Measurements from ENCODE around the gene HCLS1.

Gene HCLS1

DNA sequence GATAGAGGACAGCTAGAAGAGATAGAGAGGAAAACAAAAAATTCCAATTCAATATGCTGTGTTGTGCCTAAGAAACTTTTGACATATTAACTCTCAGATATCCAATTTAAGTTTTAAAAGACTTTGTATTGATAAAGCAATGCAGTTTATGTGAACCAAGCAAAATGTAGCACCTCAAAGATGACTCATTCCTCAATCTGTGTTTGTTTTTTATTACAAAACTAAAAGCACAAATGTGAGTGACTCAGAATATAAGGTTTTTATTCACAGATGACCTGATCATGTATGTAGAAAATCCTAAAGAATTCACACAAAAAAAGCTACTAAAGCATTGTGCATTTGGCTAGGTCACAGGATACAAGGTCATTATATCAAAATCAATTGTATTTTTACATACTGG, 11.1 kb downstream of the HCLS1 start:
- peaks cover 3 to 17% (median 4%) of the 10 kb centered on the region in 10 experiments for H3K4me1 ChIP-seq
- no peak overlapping the region for H3K27ac ChIP-seq
- H3K4me3 ChIP-seq, result no peak overlapping the region
- H3K36me3 ChIP-seq, result peaks cover 70 to 88% (median 83%) of the 10 kb centered on the region in 11 experiments
- no peak overlapping the region for H3K9ac ChIP-seq
- no peak for TF ChIP-seq Cebpa-rat (IDR thresholded peaks at IDR 0.05)
- H3K9me3 ChIP-seq (replicated peaks in 1 of 11), result peaks cover 0 to 16% (median 6%) of the 10 kb centered on the region in 11 experiments; a peak in 10 of 22 replicates
- peaks cover 0 to 76% (median 0%) of the 10 kb centered on the region in 11 experiments; a peak in 10 of 22 replicates for H4K20me1 ChIP-seq
- H3K4me2 ChIP-seq, result no peak overlapping the region
- H3K27me3 ChIP-seq, result no peaks in the 10 kb centered on the region

DNA sequence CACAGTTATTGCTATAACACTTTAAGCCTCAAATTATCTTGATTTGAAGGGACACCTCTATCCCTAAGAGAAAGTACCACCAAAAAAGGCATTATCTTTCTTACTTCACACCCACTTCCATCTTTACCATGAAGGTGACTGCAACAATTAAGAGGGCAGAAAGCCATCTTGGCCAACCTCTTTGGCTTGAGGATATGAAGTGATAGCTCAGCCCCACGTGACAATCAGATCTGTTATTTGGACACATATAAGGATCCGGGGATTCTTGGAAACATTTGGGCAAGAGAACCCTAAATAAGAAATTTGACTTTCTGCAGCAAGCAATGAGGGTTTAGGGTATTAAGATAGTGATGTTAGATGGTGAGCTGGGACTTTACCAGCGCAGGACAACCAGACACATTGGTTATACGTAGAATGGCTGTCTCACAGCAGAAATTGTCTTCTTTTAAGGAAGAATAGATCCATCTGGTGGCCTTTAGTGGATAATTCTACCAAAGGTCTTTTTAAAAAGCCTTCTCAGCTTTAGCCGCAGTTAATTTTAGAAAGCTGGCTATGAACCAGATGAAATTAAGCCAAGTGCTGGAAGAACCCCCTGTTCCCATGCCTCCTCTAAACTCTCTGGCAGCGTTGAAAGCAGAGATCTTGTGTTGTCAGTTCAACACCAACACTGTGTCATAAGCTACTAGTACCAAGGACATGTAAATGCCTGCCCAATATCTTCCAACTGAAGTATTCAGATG, 12.3 kb downstream of the HCLS1 start:
- Histone ChIP-seq H3K4me1 (peaks cover 0 to 12% (median 0%) of the 10 kb centered on the region in 10 experiments; a peak in 1 of 20 replicates), H3K4me3 (no peak overlapping the region), H3K4me2 (no peak overlapping the region), H3K36me3 (peaks cover 72 to 88% (median 83%) of the 10 kb centered on the region in 11 experiments), H3K9ac (no peak overlapping the region), H4K20me1 (peaks cover 0 to 76% (median 4%) of the 10 kb centered on the region in 11 experiments; a peak in 10 of 22 replicates), H3K27me3 (no peaks in the 10 kb centered on the region), H3K9me3 (replicated peaks in 1 of 11) (peaks cover 0 to 16% (median 6%) of the 10 kb centered on the region in 11 experiments; a peak in 10 of 22 replicates), H3K27ac (no peak overlapping the region)
- TF ChIP-seq Cebpa-rat (IDR thresholded peaks at IDR 0.05), result no peak

DNA sequence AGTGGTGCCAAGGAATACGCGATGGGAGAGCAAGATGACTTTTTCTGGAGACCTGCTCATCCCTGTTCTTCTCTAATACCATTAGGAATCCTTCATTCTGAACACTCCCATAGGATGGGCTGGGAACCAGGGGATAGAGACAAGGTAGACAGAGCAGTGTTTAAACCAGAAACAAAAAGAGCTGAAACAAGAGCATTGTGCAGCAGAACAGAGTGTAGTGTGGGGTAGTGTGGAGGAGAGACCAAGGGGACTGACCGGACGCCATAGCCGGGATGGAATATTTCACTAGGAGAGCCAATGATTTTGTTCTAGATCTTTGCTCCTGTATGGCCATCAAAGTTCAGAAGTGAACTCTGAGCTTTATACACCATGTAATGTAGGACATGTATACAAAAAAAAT, 15.6 kb downstream of the HCLS1 start:
- Histone ChIP-seq H3K4me2 (no peak overlapping the region), H3K36me3 (peaks cover 68 to 86% (median 81%) of the 10 kb centered on the region in 11 experiments), H3K27ac (no peak overlapping the region), H3K9ac (no peak overlapping the region), H3K9me3 (replicated peaks in 1 of 11) (peaks cover 0 to under 1% (median 0%) of the 10 kb centered on the region in 11 experiments; a peak in 3 of 22 replicates), H3K27me3 (no peaks in the 10 kb centered on the region), H4K20me1 (peaks cover 0 to 58% (median 5%) of the 10 kb centered on the region in 11 experiments; a peak in 11 of 22 replicates), H3K4me3 (no peak overlapping the region), H3K4me1 (no peaks in the 10 kb centered on the region)
- TF ChIP-seq Cebpa-rat (IDR thresholded peaks at IDR 0.05), result no peak

DNA sequence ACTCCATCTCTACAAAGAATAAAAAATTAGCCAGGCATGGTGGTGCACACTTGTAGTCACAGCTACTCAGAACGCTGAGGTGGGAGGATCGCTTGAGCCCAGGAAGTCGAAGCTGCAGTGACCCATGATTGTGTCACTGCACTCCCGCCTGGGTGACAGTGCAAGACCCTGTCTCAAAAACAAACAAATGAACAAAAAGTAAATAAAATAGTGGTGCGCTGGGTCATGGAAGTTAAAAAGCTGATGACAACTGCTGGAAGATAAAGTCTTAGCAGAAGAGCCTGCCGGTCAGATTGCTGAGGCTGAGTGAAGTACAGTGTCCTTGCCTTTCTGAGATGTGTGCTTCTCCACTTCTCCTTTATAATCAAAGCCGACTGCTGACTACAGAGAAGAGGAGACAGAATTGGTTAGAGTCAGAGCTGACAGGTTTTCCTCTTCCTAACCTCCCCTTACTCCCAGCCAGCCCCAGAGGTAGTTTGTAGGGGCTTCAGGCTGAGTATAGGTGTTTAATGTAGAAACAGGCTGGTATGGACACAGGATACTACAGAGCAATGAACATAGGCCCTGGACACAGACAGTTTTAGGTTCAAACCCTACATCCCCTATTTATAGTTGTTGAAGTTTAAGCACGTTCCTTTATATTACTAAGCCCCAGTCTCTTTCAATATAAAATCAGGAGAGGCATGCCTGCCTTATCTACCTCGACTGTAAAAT, 17.9 kb downstream of the HCLS1 start:
- Histone ChIP-seq H3K27ac (no peak overlapping the region), H4K20me1 (peaks cover 0 to 49% (median 3%) of the 10 kb centered on the region in 11 experiments; a peak in 10 of 22 replicates), H3K9ac (no peak overlapping the region), H3K9me3 (replicated peaks in 1 of 11) (no peaks in the 10 kb centered on the region), H3K27me3 (no peaks in the 10 kb centered on the region), H3K4me2 (no peak overlapping the region), H3K4me3 (no peak overlapping the region), H3K36me3 (peaks cover 69 to 85% (median 82%) of the 10 kb centered on the region in 11 experiments), H3K4me1 (no peaks in the 10 kb centered on the region)
- TF ChIP-seq Cebpa-rat (IDR thresholded peaks at IDR 0.05), result no peak

DNA sequence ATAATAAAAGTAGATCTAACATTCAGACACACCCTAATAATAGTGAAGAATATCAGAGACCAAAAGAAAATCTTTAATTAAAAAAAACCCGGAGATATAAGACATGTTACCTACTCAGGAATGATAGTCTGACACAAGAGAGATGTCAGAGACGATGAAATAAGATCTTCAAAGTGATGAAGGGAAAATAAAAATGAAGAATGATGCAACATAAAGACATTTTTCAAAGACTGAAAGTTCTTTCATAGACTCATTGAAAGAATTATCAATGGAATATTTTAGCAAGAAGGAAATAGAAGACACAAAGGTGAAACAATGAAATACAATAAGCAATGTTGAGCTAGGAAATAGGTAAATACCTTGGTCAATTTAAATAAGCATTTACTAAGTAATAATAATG, 19.6 kb downstream of the HCLS1 start:
- no peak overlapping the region for H3K9ac ChIP-seq
- H3K27ac ChIP-seq, result no peak overlapping the region
- no peak overlapping the region for H3K4me2 ChIP-seq
- no peaks in the 10 kb centered on the region for H3K4me1 ChIP-seq
- H3K4me3 ChIP-seq, result no peak overlapping the region
- no peaks in the 10 kb centered on the region for H3K9me3 ChIP-seq (replicated peaks in 1 of 11)
- TF ChIP-seq Cebpa-rat (IDR thresholded peaks at IDR 0.05), result no peak
- peaks cover 80 to 92% (median 91%) of the 10 kb centered on the region in 11 experiments for H3K36me3 ChIP-seq
- H4K20me1 ChIP-seq, result peaks cover 0 to 51% (median 3%) of the 10 kb centered on the region in 11 experiments; a peak in 9 of 22 replicates
- no peaks in the 10 kb centered on the region for H3K27me3 ChIP-seq

DNA sequence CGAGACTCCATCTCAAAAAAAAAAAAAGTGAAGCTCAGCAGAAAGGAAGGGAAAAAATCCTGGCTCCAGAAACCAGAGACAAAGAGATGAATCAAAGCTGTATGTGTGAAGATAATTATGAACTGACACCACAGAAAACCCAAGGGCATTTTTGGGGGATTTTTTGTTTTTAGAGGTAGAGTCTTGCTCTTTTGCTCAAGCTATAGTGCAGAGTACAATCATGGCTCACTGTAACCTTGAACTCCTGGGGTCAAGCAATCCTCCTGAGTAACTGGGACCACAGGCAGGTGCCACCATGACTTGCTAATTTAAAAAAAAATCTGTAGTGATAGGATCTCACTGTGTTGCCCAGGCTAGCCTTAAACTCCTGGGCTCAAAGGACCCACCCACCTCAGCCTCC, 22.8 kb downstream of the HCLS1 start:
- no peaks in the 10 kb centered on the region for H3K4me1 ChIP-seq
- H3K36me3 ChIP-seq, result peaks cover 86 to 97% (median 96%) of the 10 kb centered on the region in 11 experiments
- no peak overlapping the region for H3K4me2 ChIP-seq
- no peak overlapping the region for H3K27ac ChIP-seq
- peaks cover 0 to 34% (median 0%) of the 10 kb centered on the region in 11 experiments; a peak in 8 of 22 replicates for H4K20me1 ChIP-seq
- no peaks in the 10 kb centered on the region for H3K9me3 ChIP-seq (replicated peaks in 1 of 11)
- H3K9ac ChIP-seq, result no peak overlapping the region
- no peak overlapping the region for H3K4me3 ChIP-seq
- H3K27me3 ChIP-seq, result no peaks in the 10 kb centered on the region
- TF ChIP-seq Cebpa-rat (IDR thresholded peaks at IDR 0.05), result no peak

DNA sequence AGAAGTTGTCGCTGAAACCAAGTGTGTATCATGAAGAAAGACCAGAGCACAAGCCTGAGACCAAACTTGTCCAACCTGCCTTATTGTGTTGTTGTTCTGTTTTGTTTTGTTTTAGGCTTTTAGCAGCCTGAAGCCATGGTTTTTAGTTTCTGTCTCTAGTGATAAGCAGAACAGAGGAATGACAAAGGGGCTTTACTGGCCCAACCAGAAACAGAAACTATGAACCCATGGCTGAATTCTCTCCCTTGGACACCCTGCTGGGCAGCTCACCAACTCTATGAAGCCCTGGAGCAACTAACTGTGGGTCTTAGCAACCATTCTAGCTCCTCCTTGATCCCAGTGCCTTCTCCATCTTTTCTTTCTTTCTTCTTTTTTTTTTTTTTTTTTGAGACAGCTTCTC, 30.3 kb downstream of the HCLS1 start:
- H3K4me1 ChIP-seq, result no peaks in the 10 kb centered on the region
- H3K9ac ChIP-seq, result no peak overlapping the region
- no peaks in the 10 kb centered on the region for H3K27me3 ChIP-seq
- H3K27ac ChIP-seq, result no peak overlapping the region
- H3K36me3 ChIP-seq, result peaks cover 54 to 75% (median 61%) of the 10 kb centered on the region in 11 experiments
- no peak overlapping the region for H3K4me2 ChIP-seq
- H4K20me1 ChIP-seq, result peaks cover 0 to 6% (median 0%) of the 10 kb centered on the region in 11 experiments; a peak in 2 of 22 replicates
- H3K4me3 ChIP-seq, result no peak overlapping the region
- TF ChIP-seq Cebpa-rat (IDR thresholded peaks at IDR 0.05), result no peak
- H3K9me3 ChIP-seq (replicated peaks in 1 of 11), result no peaks in the 10 kb centered on the region

DNA sequence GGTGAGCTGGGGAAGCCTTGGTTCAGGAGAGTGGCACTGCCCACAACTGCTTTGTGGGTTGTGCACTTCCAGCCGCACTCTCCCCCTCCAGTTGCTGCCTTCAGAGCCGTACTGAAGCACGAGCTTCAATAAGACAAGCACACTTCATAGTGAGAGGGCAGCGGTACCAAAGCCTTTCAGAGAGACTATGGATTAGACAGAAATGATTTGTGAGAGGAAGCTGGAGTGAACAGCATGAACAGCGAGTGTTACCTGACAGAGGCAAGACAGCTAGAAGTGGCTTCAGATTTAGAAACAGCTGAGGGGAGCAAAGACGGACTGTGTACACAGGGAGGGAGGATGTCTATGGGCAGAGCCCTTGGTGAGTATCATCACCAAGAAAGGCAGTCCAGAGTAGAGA, 31.1 kb downstream of the HCLS1 start:
- Histone ChIP-seq H3K4me2 (no peak overlapping the region), H3K36me3 (peaks cover 47 to 68% (median 54%) of the 10 kb centered on the region in 11 experiments), H3K4me3 (no peak overlapping the region), H3K27ac (no peak overlapping the region), H3K9me3 (replicated peaks in 1 of 11) (no peaks in the 10 kb centered on the region), H3K27me3 (no peaks in the 10 kb centered on the region), H3K4me1 (no peaks in the 10 kb centered on the region), H3K9ac (no peak overlapping the region), H4K20me1 (peaks cover 0 to 6% (median 0%) of the 10 kb centered on the region in 11 experiments; a peak in 2 of 22 replicates)
- no peak for TF ChIP-seq Cebpa-rat (IDR thresholded peaks at IDR 0.05)

DNA sequence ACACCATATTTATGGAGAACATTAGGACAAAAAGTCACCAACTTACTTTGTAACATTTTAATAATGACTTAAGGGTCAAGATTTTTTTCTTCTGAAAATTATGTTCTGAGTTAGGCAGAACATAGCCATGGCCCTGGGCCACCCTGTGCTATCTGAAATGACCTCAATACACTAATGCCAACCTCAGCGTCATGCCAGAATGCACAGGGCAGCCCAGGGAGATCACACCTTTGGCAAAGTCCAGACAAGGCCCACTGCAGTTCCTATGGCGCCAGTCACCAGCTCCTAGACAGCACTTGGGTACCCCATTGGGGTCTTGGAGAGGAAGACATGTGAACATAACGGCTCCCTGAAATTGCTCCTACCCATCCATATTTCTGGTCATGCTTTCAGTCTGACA, 33.1 kb downstream of the HCLS1 start:
- Histone ChIP-seq H3K4me3 (no peak overlapping the region), H3K27ac (no peak overlapping the region), H3K9ac (no peak overlapping the region), H3K4me1 (no peaks in the 10 kb centered on the region), H3K4me2 (no peak overlapping the region), H4K20me1 (no peaks in the 10 kb centered on the region; a peak in 1 of 22 replicates), H3K9me3 (replicated peaks in 1 of 11) (no peaks in the 10 kb centered on the region), H3K36me3 (peaks cover 27 to 48% (median 34%) of the 10 kb centered on the region in 11 experiments), H3K27me3 (no peaks in the 10 kb centered on the region)
- TF ChIP-seq Cebpa-rat (IDR thresholded peaks at IDR 0.05), result no peak
